Common myeloid progenitor, CD34-positive (primary cell): ENCODE data around the gene PEX14.

Experiments used
- CTCF ChIA-PET: fragments of 350-600 bp; sonication (Branson Sonifier 250); formaldehyde crosslinking; loops from one replicate; lab custom pipeline; 2021; ENCODE audit warnings: antibody characterized with exemption; lab: Charles Lee
- POLR2A ChIA-PET: fragments of 350-600 bp; sonication (Branson Sonifier 250); formaldehyde crosslinking; loops from one replicate; lab custom pipeline; 2021; ENCODE audit warnings: antibody characterized with exemption; lab: Charles Lee
- DNase-seq, 3 donors: peaks; one replicate each; pipeline versions ENCODE4 v3.0.0 to v3.0.0-alpha.2; 2013
- H3K27ac ChIP-seq, 2 experiments: 1 replicate in 1 of 2; 2 replicates in 1 of 2; pipeline ENCODE4 v1.7.0; 2013; ENCODE audit warnings: inconsistent platforms in 2 of 2, low read length in 2 of 2, mild to moderate bottlenecking in 2 of 2, low read depth in 1 of 2, moderate library complexity in 1 of 2; ENCODE audit not compliant: severe bottlenecking in 2 of 2, insufficient read depth in 1 of 2, poor library complexity in 1 of 2
- H3K27me3 ChIP-seq, 5 experiments: replicated peaks in 2 of 5; 1 replicate in 3 of 5; 2 replicates in 2 of 5; pipeline versions ENCODE4 v1.6.1 to v1.7.0; 2013; ENCODE audit warnings: low read length in 4 of 5, mild to moderate bottlenecking in 2 of 5, moderate library complexity in 2 of 5, inconsistent platforms in 1 of 5; ENCODE audit not compliant: insufficient read depth in 5 of 5, control insufficient read depth in 4 of 5
- H3K36me3 ChIP-seq, 4 experiments: 1 replicate in 2 of 4; 2 replicates in 2 of 4; pipeline versions ENCODE4 v1.6.1 to v1.7.0; 2013; ENCODE audit warnings: low read length in 3 of 4, control low read depth in 1 of 4, mild to moderate bottlenecking in 1 of 4; ENCODE audit not compliant: control insufficient read depth in 4 of 4, insufficient read depth in 4 of 4
- H3K4me1 ChIP-seq, 4 experiments: 1 replicate in 3 of 4; 2 replicates in 1 of 4; pipeline versions ENCODE4 v1.6.1 to v1.7.1; 2013; ENCODE audit warnings: low read length in 3 of 4, mild to moderate bottlenecking in 3 of 4, control low read depth in 1 of 4, inconsistent platforms in 1 of 4, moderate library complexity in 1 of 4; ENCODE audit not compliant: control insufficient read depth in 4 of 4, insufficient read depth in 4 of 4; ENCODE audit errors: control extremely low read depth in 1 of 4
- H3K4me3 ChIP-seq, 7 experiments: 1 replicate in 4 of 7; 2 replicates in 3 of 7; pipeline versions ENCODE4 v1.5.1 to v1.7.0; 2013; ENCODE audit warnings: mild to moderate bottlenecking in 7 of 7, low read length in 6 of 7, moderate library complexity in 6 of 7, inconsistent platforms in 2 of 7, low read depth in 2 of 7, control low read depth in 1 of 7; ENCODE audit not compliant: insufficient read depth in 4 of 7, control insufficient read depth in 1 of 7; ENCODE audit errors: extremely low read depth in 1 of 7
- H3K9me3 ChIP-seq, 5 experiments: 1 replicate in 4 of 5; 2 replicates in 1 of 5; pipeline versions ENCODE4 v1.6.1 to v1.7.1; 2013; ENCODE audit warnings: low read length in 4 of 5, mild to moderate bottlenecking in 2 of 5, inconsistent platforms in 1 of 5, low read depth in 1 of 5, moderate library complexity in 1 of 5; ENCODE audit not compliant: control insufficient read depth in 4 of 5, insufficient read depth in 2 of 5; ENCODE audit errors: control extremely low read depth in 1 of 5
- WGBS: methylation state at CpG from one replicate; pipeline ENCODE4 v1.1.5; 2013; ENCODE audit not compliant: insufficient coverage; 5-methylcytosine and 5-hydroxymethylcytosine counted together

The PEX14 gene

GRCh38 chr1:10440305-10440704 lies 34.4 kb upstream of the PEX14 start:
- POLR2A ChIA-PET = no interaction called here
- Histone ChIP-seq H3K9me3 (no peaks in the 10 kb centered on the region), H3K4me3 (no peak overlapping the region), H3K36me3 (peaks cover 0 to 15% (median 10%) of the 10 kb centered on the region in 4 experiments), H3K4me1 (no peaks in the 10 kb centered on the region), H3K27ac (no peak overlapping the region), H3K27me3 (no peaks in the 10 kb centered on the region)
- CTCF ChIA-PET = interaction anchor here (1.6 kb wide), 1 partner anchor 10 kb away, joined by 4 read pairs; the partner anchor contains the start of gene CENPS
- 87% methylated on average over 2 of the region's 2 CpGs for WGBS
- DNase-seq = no peak

DNA sequence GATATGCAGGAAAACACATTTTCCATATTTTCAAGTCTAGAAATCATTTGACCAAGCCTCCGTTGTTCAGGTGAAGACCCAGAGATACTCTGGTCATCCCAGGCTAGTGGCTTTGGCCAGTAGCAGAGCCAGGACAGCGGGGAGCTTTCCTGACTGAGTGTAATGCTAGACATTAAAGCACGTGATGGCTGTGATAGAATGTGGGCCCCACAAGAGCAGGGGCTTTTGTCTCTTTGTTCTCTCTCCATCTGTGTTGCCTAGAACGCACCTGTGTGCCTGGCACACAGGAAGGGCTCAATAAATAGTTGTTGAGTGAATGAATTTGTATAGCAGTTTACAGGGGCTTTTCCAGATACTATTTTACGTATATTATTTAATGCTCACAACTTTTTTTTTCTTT lies 34.0 kb upstream of the PEX14 start:
- 97% methylated on average over 3 of the region's 5 CpGs for WGBS
- Histone ChIP-seq H3K4me1 (no peaks in the 10 kb centered on the region), H3K27ac (no peak overlapping the region), H3K9me3 (no peaks in the 10 kb centered on the region), H3K4me3 (no peak overlapping the region), H3K27me3 (no peaks in the 10 kb centered on the region), H3K36me3 (peaks cover under 1 to 15% (median 10%) of the 10 kb centered on the region in 4 experiments)
- DNase-seq = no peak
- POLR2A ChIA-PET = no interaction called here
- CTCF ChIA-PET = no interaction called here

DNA sequence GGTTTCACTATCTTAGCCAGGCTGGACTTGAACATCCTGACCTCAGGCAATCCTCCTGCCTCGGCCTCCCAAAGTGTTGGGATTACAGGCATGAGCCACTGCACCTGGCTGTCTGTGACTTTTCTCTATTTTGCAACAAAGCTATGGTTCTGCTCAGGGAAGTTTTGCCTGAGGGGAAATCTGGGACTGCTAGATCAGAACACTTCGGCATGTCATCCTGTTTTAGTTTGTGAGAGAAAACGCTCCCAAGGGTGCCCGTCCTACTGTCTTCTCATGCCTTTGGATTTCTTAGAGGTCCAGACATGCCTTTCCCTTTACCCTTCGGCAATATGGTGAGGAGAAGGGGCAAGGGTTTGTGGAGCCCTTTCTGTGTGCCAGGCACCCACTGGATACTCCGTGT lies 30.5 kb upstream of the PEX14 start:
- H3K4me1 ChIP-seq = no peaks in the 10 kb centered on the region
- ChIA-PET POLR2A (no interaction called here), CTCF (interaction anchor here (0.6 to 2.0 kb wide), 2 partner anchors 10 to 45 kb away, joined by 4 to 5 read pairs; partner anchors contain the start of gene PGD)
- 100% methylated on average over 6 of the region's 6 CpGs for WGBS
- DNase-seq = no peak
- H3K9me3 ChIP-seq = no peaks in the 10 kb centered on the region
- no peaks in the 10 kb centered on the region for H3K27me3 ChIP-seq
- peaks cover 2 to 17% (median 12%) of the 10 kb centered on the region in 4 experiments for H3K36me3 ChIP-seq
- no peak overlapping the region for H3K27ac ChIP-seq
- H3K4me3 ChIP-seq = no peak overlapping the region

- H3K27ac ChIP-seq = no peak overlapping the region
- no peaks in the 10 kb centered on the region for H3K9me3 ChIP-seq
- H3K4me1 ChIP-seq = no peaks in the 10 kb centered on the region
- WGBS = 100% methylated on average over 4 of the region's 7 CpGs
- ChIA-PET CTCF (interaction anchor here (2.0 kb wide), 1 partner anchor 11 kb away, joined by 5 read pairs; no protein-coding TSS in a partner anchor), POLR2A (no interaction called here)
- peaks cover 2 to 17% (median 12%) of the 10 kb centered on the region in 4 experiments for H3K36me3 ChIP-seq
- DNase-seq = no peak
- no peak overlapping the region for H3K4me3 ChIP-seq
- H3K27me3 ChIP-seq = no peaks in the 10 kb centered on the region
These were observed 29.9 kb upstream of the PEX14 start for GRCh38 chr1:10444795-10445397.

DNA sequence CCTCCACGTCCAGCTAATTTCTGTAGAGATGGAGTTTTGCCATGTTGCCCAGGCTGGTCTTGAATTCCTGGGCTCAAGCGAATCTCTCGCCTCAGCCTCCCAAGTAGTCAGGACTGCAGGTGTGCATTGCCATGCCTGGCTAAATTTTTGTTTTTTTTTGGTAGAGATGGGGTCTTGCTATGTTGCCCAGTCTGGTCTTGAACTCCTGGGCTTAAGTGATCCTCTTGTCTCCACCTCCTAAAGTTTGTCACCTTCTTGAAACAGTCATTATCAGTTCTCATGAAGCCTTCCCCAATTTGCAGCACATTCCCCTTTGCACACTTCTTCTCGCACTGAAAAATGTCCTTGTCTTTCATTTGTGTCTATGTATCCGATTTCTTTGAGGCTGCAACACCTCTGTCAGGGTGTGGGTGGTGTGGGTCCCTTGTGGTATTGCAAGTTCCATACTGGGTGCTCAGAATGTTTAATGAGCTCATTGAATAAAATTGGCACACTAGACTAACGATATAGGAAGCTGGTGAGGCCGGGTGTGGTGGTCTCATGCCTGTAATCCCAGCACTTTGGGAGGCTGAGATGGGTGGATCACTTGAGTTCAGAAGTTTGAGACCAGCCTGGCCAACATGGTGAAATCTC lies 27.8 kb upstream of the PEX14 start:
- no peak overlapping the region for H3K4me3 ChIP-seq
- no peak overlapping the region for H3K27ac ChIP-seq
- peaks cover 0 to 4% (median 3%) of the 10 kb centered on the region in 4 experiments for H3K4me1 ChIP-seq
- peaks cover 0 to 9% (median 5%) of the 10 kb centered on the region in 4 experiments for H3K36me3 ChIP-seq
- H3K9me3 ChIP-seq = no peaks in the 10 kb centered on the region
- no peak for DNase-seq
- 100% methylated on average over 7 of the region's 7 CpGs for WGBS
- H3K27me3 ChIP-seq = peaks cover 0 to 3% (median 0%) of the 10 kb centered on the region in 5 experiments
- POLR2A ChIA-PET = no interaction called here
- CTCF ChIA-PET = interaction anchor here (0.6 to 1.6 kb wide), 3 partner anchors 18 to 728 kb away, joined by 3 to 4 read pairs (median 3); no protein-coding TSS in a partner anchor

- DNase-seq = no peak
- Histone ChIP-seq H3K4me1 (peaks cover 0 to 4% (median 3%) of the 10 kb centered on the region in 4 experiments), H3K27ac (no peak within 1 kb of the TSS), H3K9me3 (no peaks in the 10 kb centered on the region), H3K27me3 (peaks cover 0 to 3% (median 0%) of the 10 kb centered on the region in 5 experiments), H3K36me3 (peaks cover 0 to 4% (median 3%) of the 10 kb centered on the region in 4 experiments), H3K4me3 (no peak within 1 kb of the TSS)
- POLR2A ChIA-PET = no interaction called here
- 89% methylated on average over 7 of the region's 10 CpGs for WGBS
- CTCF ChIA-PET = interaction anchor here (1.1 kb wide), 1 partner anchor 13 kb away, joined by 5 read pairs; no protein-coding TSS in a partner anchor
These were observed 25.0 kb upstream of the PEX14 start, which contains the start of gene CORT for GRCh38 chr1:10449751-10450150. TSS of gene CORT (plus strand) at chr1:10450031. CDS start at chr1:10450224, 193 bp downstream.
